Upper lobe of left lung (tissue), 4 donors: Measurements from ENCODE around the gene SHMT1.

Experiments
- CTCF ChIP-seq, 6 experiments: fragments of 450-650 bp in 4 of 6; fragments of 200-600 bp in 2 of 6; sonication (generic) in 2 of 6; IDR thresholded peaks; one replicate each; pipeline ENCODE4 v1.5.1; 2016 to 2019; ENCODE audit warnings: antibody characterized with exemption in 6 of 6
- POLR2AphosphoS5 ChIP-seq, 2 donors: sonication (generic); formaldehyde crosslinking; IDR thresholded peaks; one replicate each; pipeline ENCODE4 v1.5.1; 2017; ENCODE audit warnings: antibody characterized with exemption in 2 of 2

- TF ChIP-seq CTCF (IDR thresholded peaks at IDR 0.05) (no peak), POLR2AphosphoS5 (IDR thresholded peaks at IDR 0.05) (no peak)
Measured at GRCh38 chr17:18339933-18340332, 23.4 kb downstream of the SHMT1 start.
